ENCODE data around the gene SHC2. TPM values are rescaled to one million over a fixed set of nuclear protein-coding genes. Genes with fewer than 3 reads are reported as not detected.

Gene SHC2
- total and polyA plus RNA-seq, 2 of the 8 experiments (the other 6 are each of a cell fraction or from before 2014, with no cell fraction given) = 4.4 to 7.3 TPM

- no peak overlapping the region for H3K9ac ChIP-seq (replicated peaks in 1 of 4; ENCODE audit: extremely low read depth in 1 of 4, low read depth in 3 of 4, low read length in 3 of 4)
- H3K14ac ChIP-seq (ENCODE audit: insufficient read length) = no peak overlapping the region
- peaks cover 12 to 15% of the 10 kb centered on the region in 2 experiments; a peak in 3 of 4 replicates for H3K9me3 ChIP-seq (ENCODE audit: insufficient read depth in 2 of 2, low read depth in 1 of 2, low read length in 1 of 2)
- no peak overlapping the region for H2BK5ac ChIP-seq (ENCODE audit: low read depth, low read length)
- no peak overlapping the region for H3K56ac ChIP-seq (replicated peaks; ENCODE audit: insufficient read length, low read depth, low read length)
- ChIA-PET POLR2A (ENCODE audit: partially characterized antibody) (interaction anchor here (1.0 kb wide), 1 partner anchor 10 kb away, joined by 3 read pairs; no protein-coding TSS in a partner anchor), CTCF (ENCODE audit: partially characterized antibody) (no interaction called here)
- H2BK15ac ChIP-seq (ENCODE audit: low read length) = no peak overlapping the region
- H3K27me3 ChIP-seq (replicated peaks in 1 of 4; ENCODE audit: control insufficient read depth in 3 of 4, extremely low read depth in 1 of 4, insufficient read depth in 3 of 4, low read length in 3 of 4) = no peaks in the 10 kb centered on the region
- no peak for FAIRE-seq
- no peak overlapping the region for H3K18ac ChIP-seq (ENCODE audit: extremely low read depth, low read length)
- H3K4me2 ChIP-seq (ENCODE audit: insufficient read depth in 1 of 2, low read depth in 2 of 2, low read length in 2 of 2) = no peak overlapping the region
- no peaks in the 10 kb centered on the region for H4K20me1 ChIP-seq (replicated peaks in 1 of 2; ENCODE audit: control insufficient read depth in 1 of 2, insufficient read depth in 2 of 2, low read length in 2 of 2)
- no peaks in the 10 kb centered on the region for H3K79me2 ChIP-seq (ENCODE audit: control insufficient read depth in 1 of 2, insufficient read depth in 2 of 2, low read length in 2 of 2)
- H2AK5ac ChIP-seq (ENCODE audit: low read depth, low read length) = no peak overlapping the region
- no peak overlapping the region for H3K23ac ChIP-seq (ENCODE audit: insufficient read length)
- H2BK12ac ChIP-seq (ENCODE audit: low read depth, low read length) = no peak overlapping the region
- no peak overlapping the region for H3K4ac ChIP-seq (replicated peaks; ENCODE audit: insufficient read length, low read depth, low read length)
- H4K5ac ChIP-seq (ENCODE audit: insufficient read length, low read depth, low read length) = no peak overlapping the region
- H4K8ac ChIP-seq (ENCODE audit: extremely low read depth, insufficient read depth, low read length) = no peak overlapping the region
- H3K23me2 ChIP-seq (ENCODE audit: low read depth, low read length) = no peaks in the 10 kb centered on the region
- H3K4me1 ChIP-seq (replicated peaks in 1 of 4; ENCODE audit: control insufficient read depth in 3 of 4, insufficient read depth in 4 of 4, low read length in 3 of 4) = no peaks in the 10 kb centered on the region
- H4K91ac ChIP-seq (replicated peaks; ENCODE audit: insufficient read length, low read length) = no peak overlapping the region
- no peaks in the 10 kb centered on the region for H3K36me3 ChIP-seq (ENCODE audit: control insufficient read depth in 2 of 4, insufficient read depth in 4 of 4, low read length in 3 of 4)
- TF ChIP-seq EP300 (IDR thresholded peaks at IDR 0.05; ENCODE audit: borderline replicate concordance in 1 of 2, low read depth in 2 of 2, low read length in 2 of 2) (no peak), PHF8 (conservative IDR thresholded peaks at IDR 0.05; ENCODE audit: low read depth, low read length) (no peak), ATF3 (IDR thresholded peaks at IDR 0.05; ENCODE audit: insufficient read depth, low read depth, low read length) (no peak), SRF (IDR thresholded peaks at IDR 0.05; ENCODE audit: low read depth, low read length) (no peak), RXRA (IDR thresholded peaks at IDR 0.05; ENCODE audit: insufficient read depth, low read depth, low read length) (no peak), TAF7 (optimal IDR thresholded peaks at IDR 0.05; ENCODE audit: borderline replicate concordance, low read depth, low read length) (no peak), CREB1 (IDR thresholded peaks at IDR 0.05) (no peak)
- TF ChIP-seq, protein P1, sequence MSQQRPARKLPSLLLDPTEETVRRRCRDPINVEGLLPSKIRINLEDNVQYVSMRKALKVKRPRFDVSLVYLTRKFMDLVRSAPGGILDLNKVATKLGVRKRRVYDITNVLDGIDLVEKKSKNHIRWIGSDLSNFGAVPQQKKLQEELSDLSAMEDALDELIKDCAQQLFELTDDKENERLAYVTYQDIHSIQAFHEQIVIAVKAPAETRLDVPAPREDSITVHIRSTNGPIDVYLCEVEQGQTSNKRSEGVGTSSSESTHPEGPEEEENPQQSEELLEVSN (IDR thresholded peaks at IDR 0.05) = no peak
- TF ChIP-seq, protein P2, sequence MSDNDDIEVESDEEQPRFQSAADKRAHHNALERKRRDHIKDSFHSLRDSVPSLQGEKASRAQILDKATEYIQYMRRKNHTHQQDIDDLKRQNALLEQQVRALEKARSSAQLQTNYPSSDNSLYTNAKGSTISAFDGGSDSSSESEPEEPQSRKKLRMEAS (IDR thresholded peaks at IDR 0.05) = no peak
- H2AFZ ChIP-seq (ENCODE audit: low read length) = no peak overlapping the region
- no peak overlapping the region for H3K27ac ChIP-seq (ENCODE audit: low read depth, low read length)
- WGBS, 2 experiments (ENCODE audit: extremely low coverage in 1 of 2, insufficient coverage in 1 of 2, insufficient read length in 1 of 2, insufficient replicate concordance in 2 of 2, low coverage in 1 of 2, low lambda C conversion rate in 2 of 2, missing lambda C conversion rate in 1 of 2) = 83% methylated on average over 20 of the region's 20 CpGs; no CpG with 5 or more reads in 1 of the 2 experiments
- H3K4me3 ChIP-seq (ENCODE audit: extremely low read depth in 1 of 4, insufficient read depth in 2 of 4, low read depth in 3 of 4, low read length in 4 of 4) = no peak overlapping the region
- no peak overlapping the region for H2BK120ac ChIP-seq (replicated peaks; ENCODE audit: low read depth, low read length)
- DNase-seq (ENCODE audit: low read depth in 1 of 2, low spot score in 2 of 2) = no peak
- H3K79me1 ChIP-seq (ENCODE audit: low read depth, low read length) = no peaks in the 10 kb centered on the region
- no peak overlapping the region for H2BK20ac ChIP-seq (ENCODE audit: low read length)
Observed at GRCh38 chr19:449916-450315, 10.9 kb downstream of the SHC2 start.

Measured in H1 (cell line).